RWPE1 (cell line): ENCODE measurements around the gene LRRFIP1.
A peak's percentile ranks its signal among the peaks of the same experiment; 100 is the strongest.

Experiments
- CTCF ChIA-PET: fragments of 350-600 bp; sonication (Branson Sonifier 250); formaldehyde crosslinking; extraction: SDS; loops from one replicate; lab custom pipeline; 2021; lab: Yijun Ruan, JAX
- POLR2A ChIA-PET: fragments of 400-600 bp; formaldehyde crosslinking; extraction: SDS; loops from one replicate; lab custom pipeline; 2020; ENCODE audit warnings: antibody characterized with exemption; ENCODE audit not compliant: low non-redundant PET; lab: Yijun Ruan, JAX
- DNase-seq: peaks from one replicate; pipeline ENCODE4 v3.0.0; 2012; ENCODE audit warnings: low spot score
- H3K27ac ChIP-seq: fragments of 450-650 bp; 2 replicates; pipeline ENCODE4 v1.5.1; 2017
- CTCF ChIP-seq: fragments of 450-650 bp; conservative IDR thresholded peaks from 2 replicates; pipeline ENCODE4 v1.5.1; 2017; ENCODE audit warnings: low read depth, mild to moderate bottlenecking

The LRRFIP1 gene

GRCh38 chr2:237695201-237695780 lies 67.9 kb downstream of the LRRFIP1 start:
- CTCF ChIA-PET = interaction anchor here (1.0 to 2.9 kb wide), 3 partner anchors 22 to 50 kb away, joined by 3 to 12 read pairs (median 3); no protein-coding TSS in a partner anchor
- H3K27ac ChIP-seq = peak overlapping the region; percentile 98
- peak; percentile 74 for DNase-seq
- no peak for TF ChIP-seq CTCF
- POLR2A ChIA-PET = no interaction called here

GRCh38 chr2:237696461-237696860 lies 69.1 kb downstream of the LRRFIP1 start:
- no peak for TF ChIP-seq CTCF
- DNase-seq = no peak
- H3K27ac ChIP-seq = peak overlapping the region; percentile 56
- CTCF ChIA-PET = interaction anchor here (0.8 to 1.4 kb wide), 3 partner anchors 10 to 49 kb away, joined by 3 to 6 read pairs (median 3); no protein-coding TSS in a partner anchor
- POLR2A ChIA-PET = no interaction called here

GRCh38 chr2:237697586-237698357 lies 70.4 kb downstream of the LRRFIP1 start:
- CTCF ChIA-PET = interaction anchor here (1.4 kb wide), 1 partner anchor 25 kb away, joined by 6 read pairs; no protein-coding TSS in a partner anchor
- DNase-seq = no peak
- no peak for TF ChIP-seq CTCF
- peak overlapping the region; percentile 52 for H3K27ac ChIP-seq
- POLR2A ChIA-PET = interaction anchor here (1.3 kb wide), 1 partner anchor 28 kb away, joined by 3 read pairs; no protein-coding TSS in a partner anchor

- no peak for TF ChIP-seq CTCF
- peak overlapping the region; percentile 52 for H3K27ac ChIP-seq
- POLR2A ChIA-PET = no interaction called here
- CTCF ChIA-PET = no interaction called here
- DNase-seq = no peak
These were observed 70.9 kb downstream of the LRRFIP1 start for GRCh38 chr2:237698358-237698694.

GRCh38 chr2:237699870-237700511 lies 72.6 kb downstream of the LRRFIP1 start:
- DNase-seq = no peak
- H3K27ac ChIP-seq = peak overlapping the region; percentile 91
- ChIA-PET CTCF (interaction anchor here (0.6 kb wide), 1 partner anchor 86 kb away, joined by 3 read pairs; no protein-coding TSS in a partner anchor), POLR2A (no interaction called here)
- TF ChIP-seq CTCF = no peak

- CTCF ChIA-PET = no interaction called here
- DNase-seq = no peak
- POLR2A ChIA-PET = no interaction called here
- H3K27ac ChIP-seq = peak overlapping the region; percentile 91
- TF ChIP-seq CTCF = no peak
These were observed 73.2 kb downstream of the LRRFIP1 start for GRCh38 chr2:237700512-237701032.
